ENCODE results near the gene ALAS1.

- TF ChIP-seq EZH2 (IDR thresholded peaks at IDR 0.05; ENCODE audit: borderline replicate concordance, low read depth, low read length, poor library complexity, severe bottlenecking), result no peak
- no peak for TF ChIP-seq CTCF (conservative IDR thresholded peaks at IDR 0.05; ENCODE audit: low read depth, low read length)
These were observed 10.6 kb downstream of the ALAS1 start for GRCh38 chr3:52208556-52208955.

Measured in A673 (cell line).